Activated T-cell treated with anti-CD3 and anti-CD28 coated beads, Interleukin-2, amount 50 U/mL, for 72 hours (primary cell): ENCODE results near the gene DNAH12. TPM values are rescaled to one million over a fixed set of nuclear protein-coding genes. Genes with fewer than 3 reads are reported as not detected.
A peak's percentile ranks its signal among the peaks of the same experiment; 100 is the strongest.
"Not testable (repeated sequence)": the region's sequence is repeated elsewhere in the genome, so short reads cannot be mapped to it uniquely, and the experiment has no call there.

ENCODE experiments used
- ATAC-seq, 2 donors: fragments of 150-1000 bp; cut with Tn5 transposase; replicated peaks in 1 of 2; 2 replicates each; pipeline ENCODE4 v1.10.0; 2021; ENCODE audit warnings: moderate library complexity in 2 of 2, mild to moderate bottlenecking in 1 of 2
- DNase-seq, 2 donors: peaks; one replicate each; pipeline ENCODE4 v3.0.0; 2021 to 2022; ENCODE audit warnings: mixed read lengths in 1 of 2
- H3K27ac Mint-ChIP-seq: one replicate; pipeline ENCODE4 v1.8.0; 2022; ENCODE audit warnings: mild to moderate bottlenecking, moderate library complexity, mixed read lengths
- H3K27me3 Mint-ChIP-seq: one replicate; pipeline ENCODE4 v1.8.0; 2022; ENCODE audit warnings: low read depth, mixed read lengths
- H3K36me3 Mint-ChIP-seq, 2 donors: one replicate each; pipeline ENCODE4 v1.8.0; 2022; ENCODE audit warnings: mixed read lengths in 2 of 2, mild to moderate bottlenecking in 1 of 2; ENCODE audit not compliant: insufficient read depth in 2 of 2
- H3K4me1 Mint-ChIP-seq: one replicate; pipeline ENCODE4 v1.8.0; 2022; ENCODE audit warnings: low read depth, mixed read lengths
- H3K4me3 Mint-ChIP-seq, 2 donors: one replicate each; pipeline ENCODE4 v1.8.0; 2022; ENCODE audit warnings: mild to moderate bottlenecking in 2 of 2, mixed read lengths in 2 of 2, moderate library complexity in 2 of 2
- H3K9me3 Mint-ChIP-seq, 2 donors: one replicate each; pipeline ENCODE4 v1.8.0; 2022; ENCODE audit warnings: mixed read lengths in 2 of 2
- total RNA-seq, 2 donors: library from RNA; stranded (reverse); gene quantifications; one replicate each; pipeline ENCODE4 v1.2.3, GENCODE V29; 2022

DNAH12 gene
- total RNA-seq, 2 donors from 2014 or later, result 0.21 to 0.26 TPM

DNA sequence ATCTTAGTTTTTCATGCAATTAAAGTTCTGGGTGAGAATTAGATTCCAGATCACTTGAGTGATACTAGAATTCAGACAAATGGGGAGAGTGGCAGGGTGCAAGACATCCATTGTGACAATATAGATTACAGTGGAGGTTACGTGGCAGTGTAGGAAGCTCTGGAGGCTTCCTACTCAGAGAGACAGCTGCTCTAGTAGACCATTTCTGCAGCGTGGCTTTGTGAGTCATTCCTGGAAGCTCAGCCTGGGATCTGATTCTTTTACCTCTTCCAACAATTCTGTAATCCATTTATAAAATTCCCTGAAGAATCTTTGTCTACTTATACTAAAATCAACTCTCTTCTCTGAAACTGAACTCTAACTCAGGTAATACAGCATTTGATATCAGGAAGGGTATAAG, 161.2 kb downstream of the DNAH12 start:
- Mint-ChIP-seq H3K27me3 (peaks cover 6% of the 10 kb centered on the region), H3K4me3 (no peak overlapping the region), H3K27ac (no peak overlapping the region)

DNA sequence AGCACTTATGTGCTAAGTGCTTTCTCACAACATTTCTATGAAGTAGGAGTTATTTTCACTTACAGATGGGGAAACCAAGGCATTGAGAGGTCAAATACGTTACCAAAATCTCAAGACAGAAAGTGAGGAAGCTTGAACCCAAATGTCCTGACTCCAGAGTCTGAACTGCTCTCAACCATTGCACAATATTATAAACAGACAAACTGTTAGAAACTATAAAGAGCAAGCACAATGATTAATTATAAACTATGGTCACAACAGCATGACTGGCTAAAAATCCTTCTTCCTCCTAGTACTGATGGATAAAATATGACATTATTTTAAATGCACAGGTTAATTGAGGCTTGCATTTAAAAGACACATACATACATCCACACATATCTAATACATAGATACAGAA, 173.8 kb downstream of the DNAH12 start:
- ATAC-seq, result no peak
- no peaks in the 10 kb centered on the region for H3K27me3 Mint-ChIP-seq

More for the DNA sequence above, 161.2 kb downstream of the DNAH12 start:
- Mint-ChIP-seq H3K9me3 (no peaks in the 10 kb centered on the region), H3K4me1 (no peaks in the 10 kb centered on the region), H3K36me3 (no peaks in the 10 kb centered on the region)
- no peak for DNase-seq
- ATAC-seq, result no peak

GRCh38 chr3:57365089-57365488, 179.1 kb downstream of the DNAH12 start:
- DNase-seq, H3K4me1 Mint-ChIP-seq, H3K4me3 Mint-ChIP-seq, H3K36me3 Mint-ChIP-seq, H3K9me3 Mint-ChIP-seq, H3K27ac Mint-ChIP-seq, ATAC-seq: not testable (repeated sequence)
- H3K27me3 Mint-ChIP-seq, result peaks cover 12% of the 10 kb centered on the region

More for the DNA sequence above, 173.8 kb downstream of the DNAH12 start:
- no peak for DNase-seq
- peaks cover 2 to 3% of the 10 kb centered on the region in 2 donors for H3K9me3 Mint-ChIP-seq
- H3K4me1 Mint-ChIP-seq, result no peaks in the 10 kb centered on the region
- H3K27ac Mint-ChIP-seq, result no peak overlapping the region
- H3K36me3 Mint-ChIP-seq, result peaks cover 0 to 3% of the 10 kb centered on the region in 2 donors
- no peak overlapping the region for H3K4me3 Mint-ChIP-seq

- H3K9me3 Mint-ChIP-seq, result not testable (repeated sequence)
These were observed 187.9 kb downstream of the DNAH12 start for GRCh38 chr3:57356275-57356674.

DNA sequence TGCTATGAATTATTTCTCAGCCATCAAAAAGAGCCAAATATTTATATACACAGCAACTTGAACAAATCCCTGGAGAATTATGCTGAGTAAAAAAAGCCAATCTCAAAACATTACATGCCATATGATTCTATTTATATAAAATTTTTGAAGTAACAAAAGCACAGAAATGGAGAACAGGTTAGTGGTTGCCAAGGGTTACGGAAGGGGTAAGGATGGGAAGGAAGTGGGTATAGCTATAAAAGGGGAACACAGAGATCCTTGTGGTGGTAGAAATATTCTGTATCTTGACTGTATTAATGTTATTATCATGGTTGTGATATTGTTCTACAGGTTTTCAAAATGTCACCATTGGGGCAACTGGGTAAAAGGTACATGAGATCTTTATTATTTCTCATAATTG, 189.4 kb downstream of the DNAH12 start:
- ATAC-seq (no peak), DNase-seq (no peak)
- H3K4me3 Mint-ChIP-seq, result no peak overlapping the region
- H3K4me1 Mint-ChIP-seq, result peaks cover 7% of the 10 kb centered on the region
- no peaks in the 10 kb centered on the region for H3K27me3 Mint-ChIP-seq
- no peak overlapping the region for H3K27ac Mint-ChIP-seq
- no peaks in the 10 kb centered on the region for H3K36me3 Mint-ChIP-seq
- H3K9me3 Mint-ChIP-seq, result no peaks in the 10 kb centered on the region

More at GRCh38 chr3:57356275-57356674, 187.9 kb downstream of the DNAH12 start:
- H3K4me1 Mint-ChIP-seq, ATAC-seq, DNase-seq, H3K27ac Mint-ChIP-seq, H3K4me3 Mint-ChIP-seq, H3K27me3 Mint-ChIP-seq, H3K36me3 Mint-ChIP-seq: not testable (repeated sequence)

DNA sequence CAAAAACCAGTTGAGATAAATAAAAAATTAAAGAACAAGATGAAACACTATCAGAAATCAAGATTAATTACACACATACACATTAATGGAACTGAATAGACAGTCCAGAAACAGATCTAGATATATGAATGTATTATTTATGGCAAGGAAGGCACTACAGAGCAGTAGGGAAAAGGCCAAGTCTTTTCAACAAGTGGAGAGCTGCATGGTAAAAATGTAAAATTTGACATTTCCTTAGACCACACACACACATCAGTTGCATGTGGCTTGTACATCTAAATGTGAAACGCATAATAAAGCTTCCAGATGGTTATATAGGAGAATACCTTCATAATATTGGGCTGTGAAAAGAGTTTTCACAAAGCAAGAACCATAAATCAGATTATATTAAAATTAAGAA, 193.9 kb downstream of the DNAH12 start:
- ATAC-seq, result no peak
- Mint-ChIP-seq H3K4me1 (peaks cover 7% of the 10 kb centered on the region), H3K27me3 (peaks cover 5% of the 10 kb centered on the region), H3K27ac (no peak overlapping the region), H3K9me3 (no peaks in the 10 kb centered on the region), H3K4me3 (no peak overlapping the region), H3K36me3 (no peaks in the 10 kb centered on the region)
- no peak for DNase-seq

DNA sequence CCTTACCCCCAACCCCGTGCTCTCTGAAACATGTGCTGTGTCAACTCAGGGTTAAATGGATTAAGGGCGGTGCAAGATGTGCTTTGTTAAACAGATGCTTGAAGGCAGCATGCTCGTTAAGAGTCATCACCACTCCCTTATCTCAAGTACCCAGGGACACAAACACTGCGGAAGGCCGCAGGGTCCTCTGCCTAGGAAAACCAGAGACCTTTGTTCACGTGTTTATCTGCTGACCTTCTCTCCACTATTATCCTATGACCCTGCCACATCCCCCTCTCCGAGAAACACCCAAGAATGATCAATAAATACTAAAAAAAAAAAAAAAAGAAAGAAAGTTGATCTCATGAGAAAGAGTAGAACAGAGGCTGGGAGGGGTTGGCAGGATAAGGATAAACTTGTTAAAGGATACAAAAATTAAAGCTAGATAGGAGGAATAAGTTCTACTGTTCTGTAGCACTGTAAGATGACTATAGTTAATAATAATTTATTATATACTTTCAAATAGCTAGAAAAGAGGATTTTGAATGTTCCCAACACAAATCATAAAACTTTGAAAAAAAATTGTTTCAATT, 205.0 kb downstream of the DNAH12 start:
- H3K4me3 Mint-ChIP-seq, ATAC-seq, H3K27me3 Mint-ChIP-seq, DNase-seq, H3K4me1 Mint-ChIP-seq, H3K36me3 Mint-ChIP-seq, H3K27ac Mint-ChIP-seq, H3K9me3 Mint-ChIP-seq: not testable (repeated sequence)

DNA sequence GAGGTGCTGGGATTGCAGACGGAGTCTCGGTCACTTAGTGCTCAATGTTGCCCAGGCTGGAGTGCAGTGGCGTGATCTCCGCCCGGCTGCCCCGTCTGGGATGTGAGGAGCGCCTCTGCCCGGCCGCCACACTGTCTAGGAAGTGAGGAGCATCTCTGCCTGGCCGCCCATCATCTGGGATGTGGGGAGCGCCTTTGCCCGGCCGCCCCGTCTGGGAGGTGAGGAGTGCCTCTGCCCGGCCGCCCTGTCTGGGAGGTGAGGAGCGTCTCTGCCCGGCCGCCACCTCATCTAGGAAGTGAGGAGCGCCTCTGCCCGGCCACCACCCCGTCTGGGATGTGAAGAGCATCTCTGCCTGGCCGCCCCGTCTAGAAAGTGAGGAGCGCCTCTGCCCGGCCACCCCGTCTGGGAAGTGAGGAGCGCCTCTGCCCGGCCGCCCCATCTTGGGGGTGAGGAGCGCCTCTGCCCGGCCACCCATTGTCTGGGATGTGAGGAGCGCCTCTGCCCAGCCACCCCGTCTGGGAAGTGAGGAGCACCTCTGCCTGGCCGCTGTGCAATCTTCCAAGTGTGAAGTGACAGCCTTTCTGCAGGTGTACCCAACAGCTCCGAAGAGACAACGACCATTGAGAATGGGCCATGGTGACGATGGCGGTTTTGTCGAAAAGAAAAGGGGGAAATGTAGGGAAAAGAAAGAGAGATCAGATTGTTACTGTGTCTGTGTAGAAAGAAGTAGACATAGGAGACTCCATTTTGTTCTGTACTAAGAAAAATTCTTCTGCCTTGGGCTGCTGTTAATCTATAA, 205.7 kb downstream of the DNAH12 start:
- H3K36me3 Mint-ChIP-seq, ATAC-seq, H3K9me3 Mint-ChIP-seq, H3K4me1 Mint-ChIP-seq, DNase-seq, H3K27ac Mint-ChIP-seq, H3K27me3 Mint-ChIP-seq, H3K4me3 Mint-ChIP-seq: not testable (repeated sequence)

DNA sequence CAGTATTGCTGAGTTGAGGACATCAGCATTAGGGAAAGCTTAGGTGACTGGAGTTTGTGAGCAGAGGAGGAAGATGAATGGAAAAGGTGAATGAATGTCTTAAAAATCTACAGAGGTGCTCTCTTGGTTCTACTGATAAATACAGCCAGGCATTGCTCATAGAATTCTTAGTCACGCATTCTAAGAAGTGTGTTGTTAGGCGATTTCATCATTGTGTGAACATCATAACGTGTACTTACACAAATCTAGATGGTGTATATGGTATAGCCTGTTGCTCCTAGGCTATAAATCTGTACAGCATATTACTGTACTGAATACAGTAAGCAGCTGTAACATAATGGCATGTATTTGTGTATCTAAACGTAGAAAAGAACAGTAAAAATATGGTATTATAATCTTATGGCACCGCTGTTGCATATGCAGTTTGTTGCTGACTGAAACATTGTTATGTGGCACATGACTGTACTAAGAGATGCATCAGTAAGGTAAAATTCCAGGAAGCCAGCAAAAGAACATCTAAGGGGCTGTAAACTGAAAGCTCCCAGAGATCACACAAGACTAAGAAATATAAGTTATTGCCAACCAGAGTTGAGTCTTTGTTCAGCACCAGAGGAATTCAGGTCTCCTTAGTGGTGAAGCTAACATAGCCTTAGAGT, 208.7 kb downstream of the DNAH12 start:
- H3K27ac Mint-ChIP-seq, result no peak overlapping the region
- DNase-seq (no peak), ATAC-seq (peak; percentile 72 to 77)
- no peaks in the 10 kb centered on the region for H3K9me3 Mint-ChIP-seq
- H3K27me3 Mint-ChIP-seq, result peaks cover 6% of the 10 kb centered on the region
- H3K4me1 Mint-ChIP-seq, result no peaks in the 10 kb centered on the region
- no peak overlapping the region for H3K4me3 Mint-ChIP-seq
- no peaks in the 10 kb centered on the region for H3K36me3 Mint-ChIP-seq

DNA sequence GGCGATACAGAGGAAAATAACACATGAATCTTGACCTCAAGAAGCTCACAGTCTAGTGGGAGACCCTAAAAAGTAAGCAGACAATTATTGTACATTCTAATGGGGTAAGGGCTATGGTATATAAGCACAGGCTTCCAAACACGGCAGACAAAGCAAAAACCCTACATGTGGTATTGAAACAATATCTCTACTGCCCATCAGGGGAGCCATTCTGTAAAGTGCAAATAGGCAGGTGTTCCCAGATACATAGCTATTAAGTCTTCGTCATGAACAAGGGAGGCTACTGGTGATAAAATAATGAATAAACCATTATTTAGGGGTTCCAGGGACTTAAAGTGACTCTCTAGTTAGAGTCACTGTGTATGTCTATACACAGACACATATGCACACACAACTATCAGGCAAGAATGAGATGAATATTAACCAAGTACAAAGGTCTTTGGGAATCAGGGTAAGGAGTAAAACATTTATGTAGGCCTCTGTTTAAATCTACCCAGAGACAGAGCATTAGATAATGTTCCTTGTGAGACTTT, 213.0 kb downstream of the DNAH12 start:
- ATAC-seq, result no peak
- H3K4me3 Mint-ChIP-seq, result no peak overlapping the region
- H3K27me3 Mint-ChIP-seq, result peaks cover 6% of the 10 kb centered on the region
- no peak for DNase-seq
- no peaks in the 10 kb centered on the region for H3K4me1 Mint-ChIP-seq
- no peaks in the 10 kb centered on the region for H3K9me3 Mint-ChIP-seq
- H3K36me3 Mint-ChIP-seq, result no peaks in the 10 kb centered on the region
- no peak overlapping the region for H3K27ac Mint-ChIP-seq

- H3K27me3 Mint-ChIP-seq, DNase-seq, H3K4me3 Mint-ChIP-seq, ATAC-seq, H3K27ac Mint-ChIP-seq, H3K4me1 Mint-ChIP-seq, H3K9me3 Mint-ChIP-seq, H3K36me3 Mint-ChIP-seq: not testable (repeated sequence)
These were observed 217.6 kb downstream of the DNAH12 start for GRCh38 chr3:57326498-57326897.

- no peak for ATAC-seq
- H3K4me1 Mint-ChIP-seq, result no peaks in the 10 kb centered on the region
- H3K27me3 Mint-ChIP-seq, result peaks cover 39% of the 10 kb centered on the region
These were observed 229.9 kb downstream of the DNAH12 start for GRCh38 chr3:57314204-57314603.

DNA sequence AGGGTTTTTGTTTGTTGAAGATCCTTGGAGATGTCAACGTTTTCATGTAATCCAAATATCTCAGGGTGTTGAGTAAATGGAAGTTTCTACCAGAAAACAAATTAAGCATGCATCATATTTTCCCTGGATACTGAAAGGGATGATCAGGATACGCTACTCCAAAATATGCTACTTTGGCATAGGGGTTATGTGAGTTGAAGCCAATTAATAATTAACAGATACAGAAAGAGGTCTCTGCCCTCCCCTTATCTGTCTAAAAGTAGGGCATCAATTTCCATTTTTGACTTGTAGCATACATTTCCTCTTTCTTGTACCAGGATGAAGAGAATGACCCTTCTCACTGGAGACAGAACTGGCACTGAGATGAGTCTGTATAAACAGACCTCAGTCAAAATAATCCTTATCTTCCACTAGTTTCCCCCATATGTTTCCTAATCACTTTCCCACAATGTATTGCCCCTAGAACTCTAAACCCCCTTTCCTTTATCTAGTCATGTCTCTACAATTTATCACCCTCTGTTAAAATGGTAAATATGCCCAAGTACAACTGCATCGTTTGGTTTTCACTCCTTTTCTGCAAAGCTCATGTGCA, 234.3 kb downstream of the DNAH12 start:
- Mint-ChIP-seq H3K4me1 (no peaks in the 10 kb centered on the region), H3K9me3 (no peaks in the 10 kb centered on the region), H3K36me3 (no peaks in the 10 kb centered on the region), H3K27me3 (peaks cover under 1% of the 10 kb centered on the region), H3K4me3 (no peak overlapping the region), H3K27ac (no peak overlapping the region)
- no peak for DNase-seq
- ATAC-seq, result no peak

More at GRCh38 chr3:57314204-57314603, 229.9 kb downstream of the DNAH12 start:
- peaks cover 0 to 2% of the 10 kb centered on the region in 2 donors for H3K9me3 Mint-ChIP-seq
- no peak for DNase-seq
- no peaks in the 10 kb centered on the region for H3K36me3 Mint-ChIP-seq
- H3K27ac Mint-ChIP-seq, result no peak overlapping the region
- no peak overlapping the region for H3K4me3 Mint-ChIP-seq
